ENCODE measurements around the gene RUVBL2. TPM values are rescaled to one million over a fixed set of nuclear protein-coding genes. Genes with fewer than 3 reads are reported as not detected.

The RUVBL2 gene
- total and polyA plus RNA-seq, 2 donors (not counting 3 experiments of a cell fraction or from before 2014, with no cell fraction given) = 115 to 185 TPM

DNA sequence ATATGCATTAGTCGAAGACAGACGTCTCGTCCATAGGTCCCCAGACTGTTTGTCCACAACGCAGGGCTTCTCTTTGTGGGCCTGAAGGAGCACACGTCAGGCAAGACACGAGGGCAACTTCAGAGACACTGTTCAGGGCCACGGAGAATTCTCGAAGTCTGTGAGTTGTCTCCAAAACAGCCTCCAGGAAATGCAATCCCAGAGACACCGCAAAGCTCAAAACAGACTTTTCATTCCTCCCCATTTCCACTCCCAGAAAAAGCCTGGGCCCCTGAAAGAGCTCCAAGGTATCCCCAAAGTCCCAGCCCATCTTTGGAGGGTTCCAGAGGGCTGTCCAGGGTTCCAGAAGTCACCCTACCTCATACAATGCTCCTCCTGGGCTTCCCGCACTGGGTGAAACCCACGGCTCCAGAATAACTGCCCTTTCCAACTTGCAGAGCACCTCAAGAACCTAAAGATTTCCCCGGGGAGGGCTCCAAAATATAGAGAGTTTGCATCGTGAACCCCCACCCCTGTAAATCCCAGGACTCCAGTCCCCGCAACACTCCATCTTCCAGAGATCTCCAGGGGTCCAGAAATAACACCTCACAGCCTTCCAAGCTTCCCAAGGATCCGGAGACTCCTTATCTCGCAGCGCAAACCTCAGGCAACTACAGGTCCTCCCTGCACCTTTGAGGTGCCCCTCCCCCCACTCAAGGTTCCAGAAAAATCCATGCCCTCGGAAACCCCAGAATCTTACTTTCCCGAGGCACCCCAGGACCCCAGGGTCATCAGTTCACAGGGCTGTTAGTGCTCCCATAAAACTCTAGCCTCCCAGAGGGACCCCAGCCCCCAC is 29.3 kb upstream of the RUVBL2 start:
- DNase-seq (ENCODE audit: low read depth, low spot score) (no peak), FAIRE-seq (peak; percentile 47)
- peak overlapping the region; percentile 27 for H3K4me2 ChIP-seq (ENCODE audit: insufficient read depth, low read length)
- dilution Hi-C loops (cut with MboI; ENCODE audit: extremely low pct_ligation_motif_present, low sequenced_read_pairs) = no loop called here
- H3K27ac ChIP-seq (ENCODE audit: insufficient read depth, low read depth, low read length) = peak overlapping the region; percentile 97
- H3K9ac ChIP-seq (replicated peaks; ENCODE audit: extremely low read depth, insufficient read depth, low read length) = peak overlapping the region; percentile 63
- H3K9me3 ChIP-seq (replicated peaks; ENCODE audit: control insufficient read depth, insufficient read depth, low read length) = no peaks in the 10 kb centered on the region
- ChIA-PET POLR2A (interaction anchor here (0.8 to 1.7 kb wide), 6 partner anchors 10 to 92 kb away, joined by 3 to 9 read pairs (median 4); partner anchors contain the start of genes BAX, PPP1R15A and RUVBL2), CTCF (interaction anchor here (0.6 to 1.0 kb wide), 3 partner anchors 12 to 128 kb away, joined by 3 read pairs; partner anchors contain the start of gene HSD17B14)
- no peaks in the 10 kb centered on the region for H3K27me3 ChIP-seq (ENCODE audit: control insufficient read depth in 2 of 2, insufficient read depth in 2 of 2, low read length in 2 of 2)
- no peak for TF ChIP-seq POLR2A (IDR thresholded peaks at IDR 0.05; ENCODE audit: low read depth, low read length)
- no peak for TF ChIP-seq GATA2 (IDR thresholded peaks at IDR 0.05; ENCODE audit: insufficient read depth, insufficient read length, low read depth, low read length)
- no peak for TF ChIP-seq FOS (IDR thresholded peaks at IDR 0.05; ENCODE audit: borderline replicate concordance, insufficient read depth, low read length)
- TF ChIP-seq EZH2 (IDR thresholded peaks at IDR 0.05; ENCODE audit: borderline replicate concordance, low read depth, low read length, severe bottlenecking) = no peak
- no peak for TF ChIP-seq MYC (IDR thresholded peaks at IDR 0.05; ENCODE audit: low read depth, low read length)
- no peak for TF ChIP-seq CTCF (IDR thresholded peaks at IDR 0.05; ENCODE audit: extremely low read depth in 1 of 2, insufficient read depth in 1 of 2, low read depth in 1 of 2, low read length in 2 of 2)
- peaks cover 3 to 4% of the 10 kb centered on the region in 2 experiments for H3K36me3 ChIP-seq (ENCODE audit: control insufficient read depth in 2 of 2, extremely low read depth in 1 of 2, insufficient read depth in 2 of 2, low read length in 2 of 2)
- no peaks in the 10 kb centered on the region for H3K9me1 ChIP-seq (replicated peaks; ENCODE audit: control insufficient read depth, extremely low read depth, insufficient read depth, low read length)
- H3K4me3 ChIP-seq (replicated peaks in 1 of 3; ENCODE audit: insufficient read depth in 1 of 3, low read depth in 1 of 3, low read length in 3 of 3) = no peak overlapping the region
- H3K79me2 ChIP-seq (ENCODE audit: control insufficient read depth, insufficient read depth, low read length) = peaks cover 16% of the 10 kb centered on the region
- peak overlapping the region; percentile 37 for H2AFZ ChIP-seq (ENCODE audit: low read depth, low read length)
- no TSS peak for BruUV-seq (replicated peaks)
- intact Hi-C loops (cut with micrococcal nuclease) = loop anchor here (1.0 to 2.0 kb wide), 4 partner anchors 10 to 128 kb away; partner anchors contain the start of genes BAX, HSD17B14, NUCB1 and PPP1R15A
- H4K20me1 ChIP-seq (replicated peaks; ENCODE audit: control insufficient read depth, extremely low read depth, insufficient read depth, low read length) = peaks cover 3% of the 10 kb centered on the region
- H3K4me1 ChIP-seq (ENCODE audit: control insufficient read depth, extremely low read depth, insufficient read depth, low read length) = peaks cover 25% of the 10 kb centered on the region
